Spinal cord (tissue), 10 donors: ENCODE data around the gene NUTF2. TPM values are rescaled to one million over a fixed set of nuclear protein-coding genes. Genes with fewer than 3 reads are reported as not detected.
A peak's percentile ranks its signal among the peaks of the same experiment; 100 is the strongest.

Experiments
- DNase-seq, 6 donors: peaks; one replicate each; pipeline versions ENCODE4 v3.0.0 to v3.0.0-alpha.2; 2013 to 2015; ENCODE audit warnings: low spot score in 6 of 6, low read depth in 4 of 6
- H3K27ac ChIP-seq: one replicate; pipeline ENCODE4 v1.5.1; 2013; ENCODE audit warnings: low read depth, low read length, control low read depth
- H3K27me3 ChIP-seq: one replicate; pipeline ENCODE4 v1.6.1; 2013; ENCODE audit warnings: low read length; ENCODE audit not compliant: control insufficient read depth, insufficient read depth
- H3K36me3 ChIP-seq: one replicate; pipeline ENCODE4 v1.6.1; 2013; ENCODE audit warnings: low read length; ENCODE audit not compliant: control insufficient read depth, insufficient read depth
- H3K4me1 ChIP-seq: one replicate; pipeline ENCODE4 v1.6.1; 2013; ENCODE audit warnings: low read length; ENCODE audit not compliant: control insufficient read depth, insufficient read depth
- H3K4me3 ChIP-seq: one replicate; pipeline ENCODE4 v1.5.1; 2013; ENCODE audit warnings: low read depth, low read length, control low read depth
- H3K9me3 ChIP-seq: one replicate; pipeline ENCODE4 v1.6.1; 2013; ENCODE audit warnings: low read length; ENCODE audit not compliant: control insufficient read depth, insufficient read depth
- WGBS: methylation state at CpG from one replicate; pipeline ENCODE4 v1.1.5; 2013; ENCODE audit warnings: missing lambda C conversion rate; ENCODE audit not compliant: insufficient coverage; 5-methylcytosine and 5-hydroxymethylcytosine counted together
- polyA plus RNA-seq, 2 donors: library from polyadenylated mRNA; unstranded; fragments of 120-200 nt; gene quantifications; one replicate each; pipeline ENCODE4 v1.2.1, GENCODE V29; 2013; ENCODE audit not compliant: insufficient read length in 2 of 2
- total RNA-seq, 2 donors: library from RNA; depleted of rRNA in 1 of 2; stranded (reverse); fragments of 120-200 nt in 1 of 2; fragments of >200 nt in 1 of 2; gene quantifications; one replicate each; pipeline versions ENCODE4 v1.2.3 to v1.2.4, GENCODE V29; 2013 to 2014
- donor health status: healthy.

The NUTF2 gene
- total and polyA plus RNA-seq, 4 donors, result 47.7 to 150 (median 110) TPM

- peak in 1 of 6 donors; percentile 31 for DNase-seq
- H3K27ac ChIP-seq, result peak overlapping the region; percentile 37
Observed at GRCh38 chr16:67888331-67888730, 41.6 kb downstream of the NUTF2 start.

GRCh38 chr16:67892375-67892774 lies 45.6 kb downstream of the NUTF2 start:
- H3K4me3 ChIP-seq, result peak overlapping the region; percentile 63
- no peaks in the 10 kb centered on the region for H3K27me3 ChIP-seq
- H3K9me3 ChIP-seq, result no peaks in the 10 kb centered on the region
- no peak for DNase-seq
- peaks cover 34% of the 10 kb centered on the region for H3K4me1 ChIP-seq
- H3K27ac ChIP-seq, result no peak overlapping the region
- no CpG with 5 or more reads among the region's 5 CpGs for WGBS
- no peaks in the 10 kb centered on the region for H3K36me3 ChIP-seq

More at GRCh38 chr16:67888331-67888730, 41.6 kb downstream of the NUTF2 start:
- Histone ChIP-seq H3K27me3 (no peaks in the 10 kb centered on the region), H3K4me3 (no peak overlapping the region), H3K4me1 (peaks cover 26% of the 10 kb centered on the region), H3K36me3 (peaks cover 32% of the 10 kb centered on the region), H3K9me3 (no peaks in the 10 kb centered on the region)
- WGBS, result 67% methylated on average over 1 of the region's 3 CpGs

GRCh38 chr16:67892899-67893742 lies 46.4 kb downstream of the NUTF2 start, which contains the start of gene PSKH1:
Gene PSKH1, plus strand, starts transcription at chr16:67893254. Its CDS starts 15,496 bp downstream, at chr16:67908750.
- peak; percentile 74 to 99 (median 94) for DNase-seq
- H3K4me1 ChIP-seq, result peaks cover 39% of the 10 kb centered on the region
- peak within 1 kb of the TSS; percentile 82 for H3K4me3 ChIP-seq
- no peaks in the 10 kb centered on the region for H3K9me3 ChIP-seq
- WGBS, result under 1% methylated on average over 90 of the region's 90 CpGs
- H3K27me3 ChIP-seq, result no peaks in the 10 kb centered on the region
- H3K36me3 ChIP-seq, result no peaks in the 10 kb centered on the region
- peak within 1 kb of the TSS; percentile 86 for H3K27ac ChIP-seq

- peak overlapping the region; percentile 82 for H3K4me3 ChIP-seq
- no peaks in the 10 kb centered on the region for H3K27me3 ChIP-seq
- no peaks in the 10 kb centered on the region for H3K36me3 ChIP-seq
- H3K9me3 ChIP-seq, result no peaks in the 10 kb centered on the region
- DNase-seq, result no peak
- H3K27ac ChIP-seq, result peak overlapping the region; percentile 86
- WGBS, result 23% methylated on average over 8 of the region's 14 CpGs
- peaks cover 38% of the 10 kb centered on the region for H3K4me1 ChIP-seq
Observed at GRCh38 chr16:67893743-67894399, 47.1 kb downstream of the NUTF2 start.

GRCh38 chr16:67897231-67897630 lies 50.5 kb downstream of the NUTF2 start:
- Histone ChIP-seq H3K27ac (peak overlapping the region; percentile 86), H3K36me3 (peaks cover 7% of the 10 kb centered on the region), H3K4me1 (peaks cover 38% of the 10 kb centered on the region), H3K9me3 (no peaks in the 10 kb centered on the region), H3K4me3 (no peak overlapping the region), H3K27me3 (no peaks in the 10 kb centered on the region)
- 47% methylated on average over 2 of the region's 3 CpGs for WGBS
- peak in 3 of 6 donors; percentile 42 to 91 (median 63) for DNase-seq

GRCh38 chr16:67901734-67902133 lies 55.0 kb downstream of the NUTF2 start:
- Histone ChIP-seq H3K36me3 (peaks cover 14% of the 10 kb centered on the region), H3K27me3 (no peaks in the 10 kb centered on the region), H3K9me3 (no peaks in the 10 kb centered on the region), H3K4me1 (peaks cover 12% of the 10 kb centered on the region), H3K27ac (no peak overlapping the region), H3K4me3 (no peak overlapping the region)
- no peak for DNase-seq
- 84% methylated on average over 2 of the region's 5 CpGs for WGBS

GRCh38 chr16:67902831-67903230 lies 56.1 kb downstream of the NUTF2 start:
- 68% methylated on average over 3 of the region's 4 CpGs for WGBS
- Histone ChIP-seq H3K9me3 (no peaks in the 10 kb centered on the region), H3K27me3 (no peaks in the 10 kb centered on the region), H3K36me3 (peaks cover 14% of the 10 kb centered on the region), H3K4me1 (peaks cover 6% of the 10 kb centered on the region), H3K27ac (peak overlapping the region; percentile 2), H3K4me3 (no peak overlapping the region)
- DNase-seq, result no peak

GRCh38 chr16:67907397-67908180 lies 60.9 kb downstream of the NUTF2 start:
- Histone ChIP-seq H3K4me3 (no peak overlapping the region), H3K27ac (no peak overlapping the region), H3K4me1 (peaks cover 7% of the 10 kb centered on the region), H3K36me3 (peaks cover 41% of the 10 kb centered on the region), H3K9me3 (no peaks in the 10 kb centered on the region), H3K27me3 (no peaks in the 10 kb centered on the region)
- 90% methylated on average over 10 of the region's 11 CpGs for WGBS
- DNase-seq, result no peak

GRCh38 chr16:67909056-67909742 lies 62.5 kb downstream of the NUTF2 start:
- 96% methylated on average over 35 of the region's 36 CpGs for WGBS
- no peak for DNase-seq

More at GRCh38 chr16:67909056-67909742, 62.5 kb downstream of the NUTF2 start:
- no peaks in the 10 kb centered on the region for H3K9me3 ChIP-seq
- peaks cover 37% of the 10 kb centered on the region for H3K36me3 ChIP-seq
- H3K27ac ChIP-seq, result peak overlapping the region; percentile 63
- peaks cover 7% of the 10 kb centered on the region for H3K4me1 ChIP-seq
- no peaks in the 10 kb centered on the region for H3K27me3 ChIP-seq
- no peak overlapping the region for H3K4me3 ChIP-seq
